SK-N-MC (cell line): Measurements from ENCODE around the gene PHF2.

Experiments
- EZH2 ChIP-seq: fragments of 200-600 bp; sonication (generic); IDR thresholded peaks from one replicate; pipeline ENCODE4 v1.6.1; 2017; ENCODE audit warnings: antibody characterized with exemption
- POLR2AphosphoS5 ChIP-seq: IDR thresholded peaks from 2 replicates; pipeline ENCODE4 v1.6.1; 2012; ENCODE audit warnings: mild to moderate bottlenecking, low read depth, low read length, borderline replicate concordance

DNA sequence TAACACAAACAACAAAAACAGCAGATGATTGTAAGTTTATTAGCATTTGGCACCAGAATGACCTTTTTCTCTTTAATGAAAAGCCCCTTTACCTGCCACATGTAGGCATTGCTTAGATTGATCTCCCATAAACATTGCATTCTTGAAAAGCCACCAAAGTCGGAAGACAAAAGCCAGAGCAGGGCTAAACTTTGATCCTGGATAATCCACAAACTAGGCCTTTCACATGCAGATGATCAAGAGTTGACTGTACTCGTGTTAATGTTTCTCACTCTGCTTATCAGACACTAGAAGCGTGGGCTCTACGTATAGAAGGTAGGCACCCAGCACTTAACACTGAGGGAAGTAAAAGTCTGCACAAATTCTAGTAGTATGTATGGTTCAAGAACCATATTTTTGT, 21.0 kb upstream of the PHF2 start:
- TF ChIP-seq EZH2 (no peak), POLR2AphosphoS5 (no peak)
